ENCODE results near the gene GALNT11.

GALNT11 gene

DNA sequence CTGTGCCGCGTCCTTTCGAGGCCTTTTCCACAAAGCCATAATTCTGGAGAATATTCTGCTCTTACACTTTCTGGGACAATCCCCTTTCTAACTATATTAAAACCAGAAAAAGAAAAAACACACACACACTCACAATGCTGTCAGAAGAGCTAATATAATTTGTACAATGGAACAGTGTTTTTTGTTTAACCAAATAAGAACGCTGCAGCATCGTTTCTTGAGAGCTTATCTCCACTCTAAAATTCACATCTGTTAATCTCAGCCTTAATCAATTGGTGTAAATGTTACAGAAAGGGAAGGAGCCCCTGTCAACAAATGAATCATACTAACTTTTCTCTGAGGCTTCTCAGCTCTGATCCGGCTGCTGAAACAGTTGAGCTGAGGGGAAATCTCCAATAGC is 123.9 kb downstream of the GALNT11 start:
- no peak for DNase-seq (ENCODE audit: low spot score)

DNA sequence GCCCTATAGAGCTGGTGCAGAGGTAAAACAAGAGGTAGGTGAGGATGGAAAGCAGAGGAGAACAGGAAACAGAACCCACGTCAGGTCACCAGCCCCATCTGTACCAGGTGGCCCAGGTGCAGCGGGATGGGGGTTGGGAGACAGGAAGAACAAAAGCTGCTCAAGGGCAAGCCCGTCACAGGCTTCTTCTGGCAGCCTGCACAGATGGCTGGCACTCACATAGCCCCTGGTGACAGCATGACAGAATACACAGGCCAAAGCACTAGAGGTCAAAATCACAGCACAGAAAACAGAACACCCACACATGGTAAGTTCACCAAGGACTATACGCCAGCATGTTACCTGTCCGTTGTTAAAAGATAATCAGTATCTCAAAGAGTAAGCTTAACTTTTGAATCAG is 126.8 kb downstream of the GALNT11 start:
- no peak for DNase-seq (ENCODE audit: low spot score)

DNA sequence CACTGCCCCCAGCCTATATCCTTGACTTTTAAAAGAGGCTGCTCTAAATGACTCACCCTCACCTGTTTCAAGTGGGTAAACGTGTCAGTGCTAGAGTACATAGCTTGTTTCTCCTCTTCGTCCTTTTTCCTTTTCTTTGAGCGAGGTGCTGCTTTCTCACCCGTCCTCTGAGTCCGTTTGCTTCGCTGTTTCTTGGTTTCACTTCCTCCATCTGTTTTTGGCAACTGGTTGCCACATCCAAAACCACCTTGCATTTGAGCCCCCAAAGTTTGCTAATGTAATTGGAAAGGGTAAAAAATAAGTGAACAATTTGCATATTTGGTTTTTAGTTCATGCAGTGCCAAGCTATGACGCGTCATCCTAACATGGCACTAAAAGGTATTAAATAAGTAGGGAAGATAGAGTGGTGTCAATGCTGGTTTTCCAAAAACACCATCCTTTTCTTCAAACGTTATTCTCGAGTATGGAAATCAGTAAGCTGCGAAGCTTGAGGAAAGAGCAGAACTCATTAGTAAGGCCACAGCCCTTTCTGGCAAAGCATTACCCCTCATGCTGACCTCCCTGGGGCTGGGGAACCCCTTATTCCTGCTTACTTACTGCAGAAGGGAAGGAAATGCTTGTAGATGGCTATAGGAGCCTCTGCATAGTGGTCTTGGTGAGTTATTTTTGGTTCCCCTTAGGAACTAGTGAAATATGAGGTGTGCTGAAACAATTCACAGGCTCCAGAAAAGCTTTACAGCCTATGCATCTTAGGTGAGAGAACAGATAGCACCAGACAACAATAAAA is 133.5 kb downstream of the GALNT11 start:
- DNase-seq (ENCODE audit: low spot score), result no peak

DNA sequence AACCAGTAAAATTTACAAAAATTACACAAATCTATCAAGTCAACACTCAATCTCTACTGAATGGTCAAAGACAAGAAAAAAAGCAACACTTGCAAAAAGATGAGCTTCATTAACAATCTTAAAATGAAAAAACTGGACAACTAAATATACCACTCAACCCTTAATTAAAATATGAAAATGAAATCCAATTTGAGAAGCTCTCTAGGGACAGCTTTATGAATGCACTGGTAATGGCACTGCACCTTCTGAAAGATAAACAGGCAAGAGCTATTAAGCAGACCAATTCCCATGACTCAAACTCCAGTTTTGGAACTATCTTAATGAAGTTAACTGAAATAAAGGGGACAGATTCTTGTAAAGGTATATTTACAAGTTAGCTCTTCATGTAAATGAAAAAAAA is 135.7 kb downstream of the GALNT11 start:
- DNase-seq (ENCODE audit: low spot score), result no peak

DNA sequence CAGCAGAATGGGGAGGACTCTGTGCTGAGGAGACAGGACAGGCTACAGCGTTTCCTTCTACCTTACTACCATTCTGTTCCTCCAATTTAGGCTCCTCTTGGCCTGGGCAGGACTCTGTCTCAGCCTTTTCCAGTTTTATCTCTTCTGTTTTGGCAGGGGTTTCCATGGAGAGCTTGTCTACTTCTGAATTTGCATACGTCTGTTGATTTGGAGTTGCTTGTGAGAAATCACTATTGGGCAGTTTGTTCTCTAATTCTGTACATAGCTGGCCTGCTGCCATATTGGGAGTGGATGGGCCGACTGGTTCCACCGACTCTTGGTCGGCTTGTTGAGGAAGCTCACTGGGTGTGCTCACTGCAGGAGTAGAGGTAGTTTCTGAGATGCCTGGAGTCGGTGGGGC is 136.8 kb downstream of the GALNT11 start:
- DNase-seq (ENCODE audit: low spot score), result no peak

Data from putamen (tissue), 1 donor.